ENCODE data around the gene ZGLP1. TPM values are rescaled to one million over a fixed set of nuclear protein-coding genes. Genes with fewer than 3 reads are reported as not detected.

ZGLP1 gene
- total and polyA plus RNA-seq, 2 of the 13 experiments (the other 11 are each of a cell fraction or from before 2014, with no cell fraction given), result 2.4 to 3.0 TPM

- TF ChIP-seq ZNF574 (CRISPR knock-in tag; IDR thresholded peaks at IDR 0.05) (peak; percentile 85), PHF20 (CRISPR knock-in tag; IDR thresholded peaks at IDR 0.05) (peak; percentile 72), ZNF275 (CRISPR knock-in tag; IDR thresholded peaks at IDR 0.05; ENCODE audit: borderline replicate concordance) (peak; percentile 72; the same call in 1 of the 2 replicates), PCBP1 (IDR thresholded peaks at IDR 0.05; ENCODE audit: borderline replicate concordance, low read depth, low read length) (0 out of 2 replicates have a peak, but pooled peaks have one; percentile 26), MTERF4 (CRISPR knock-in tag; IDR thresholded peaks at IDR 0.05) (peak; percentile 76; the same call in 1 of the 2 replicates), ZNF101 (CRISPR knock-in tag; IDR thresholded peaks at IDR 0.05; ENCODE audit: borderline replicate concordance, low read depth) (no peak), ZNF496 (CRISPR knock-in tag; IDR thresholded peaks at IDR 0.05; ENCODE audit: insufficient replicate concordance) (no peak), KLF12 (CRISPR knock-in tag; IDR thresholded peaks at IDR 0.05; ENCODE audit: borderline replicate concordance) (peak; percentile 85; the same call in 1 of the 2 replicates), GZF1 (CRISPR knock-in tag; IDR thresholded peaks at IDR 0.05) (peak; percentile 29; the same call in 1 of the 2 replicates), NR2F1 (CRISPR knock-in tag; IDR thresholded peaks at IDR 0.05) (peak; percentile 13 to 46; a peak in 2 of 4 replicates), ZNF224 (CRISPR knock-in tag; IDR thresholded peaks at IDR 0.05) (no peak), GFI1 (CRISPR knock-in tag; IDR thresholded peaks at IDR 0.05; ENCODE audit: borderline replicate concordance) (peak; percentile 88), ZNF850 (CRISPR knock-in tag; conservative IDR thresholded peaks at IDR 0.05) (0 out of 2 replicates have a peak, but pooled peaks have one; percentile 28), HCFC1 (IDR thresholded peaks at IDR 0.05; ENCODE audit: low read depth, low read length) (0 out of 2 replicates have a peak, but pooled peaks have one; percentile 12), POLR2A (IDR thresholded peaks at IDR 0.05; ENCODE audit: insufficient read depth in 1 of 2, low read depth in 2 of 2, low read length in 2 of 2) (peak; percentile 96 to 98), ZNF670 (CRISPR knock-in tag; IDR thresholded peaks at IDR 0.05; ENCODE audit: borderline replicate concordance) (peak; percentile 75; the same call in 1 of the 2 replicates), ZNF570 (CRISPR knock-in tag; IDR thresholded peaks at IDR 0.05; ENCODE audit: borderline replicate concordance) (0 out of 2 replicates have a peak, but pooled peaks have one; percentile 12), ZNF432 (CRISPR knock-in tag; IDR thresholded peaks at IDR 0.05; ENCODE audit: borderline replicate concordance) (no peak), ZNF235 (CRISPR knock-in tag; IDR thresholded peaks at IDR 0.05; ENCODE audit: borderline replicate concordance) (no peak), ZFP36L2 (CRISPR knock-in tag; IDR thresholded peaks at IDR 0.05) (no peak), STAG1 (CRISPR knock-in tag; IDR thresholded peaks at IDR 0.05) (no peak), TIGD3 (CRISPR knock-in tag; IDR thresholded peaks at IDR 0.05; ENCODE audit: borderline replicate concordance) (peak; percentile 70; the same call in 1 of the 2 replicates), NCOA2 (CRISPR knock-in tag; IDR thresholded peaks at IDR 0.05) (peak; percentile 93)
These were observed 38.8 kb downstream of the ZGLP1 start, which contains the start of gene ICAM1 (continued) for GRCh38 chr19:10270616-10271394.

Data from HepG2 (cell line).